ENCODE data around the gene SH3PXD2B.

SH3PXD2B gene

GRCh38 chr5:172452398-172453205 is 1.7 kb downstream of the SH3PXD2B start:
- FAIRE-seq: no peak

- FAIRE-seq: no peak
Observed at GRCh38 chr5:172451771-172452197, 2.5 kb downstream of the SH3PXD2B start.

GRCh38 chr5:172450861-172451695 is 3.2 kb downstream of the SH3PXD2B start:
- no peak for FAIRE-seq

- no peak for FAIRE-seq
Observed at GRCh38 chr5:172450453-172450852, 3.9 kb downstream of the SH3PXD2B start.

GRCh38 chr5:172448999-172449398 is 5.3 kb downstream of the SH3PXD2B start:
- FAIRE-seq: no peak

- FAIRE-seq: no peak
Observed at GRCh38 chr5:172447646-172448365, 6.5 kb downstream of the SH3PXD2B start.

GRCh38 chr5:172446336-172447051 is 7.8 kb downstream of the SH3PXD2B start:
- no peak for FAIRE-seq

- FAIRE-seq: no peak
Observed at GRCh38 chr5:172445866-172446265, 8.5 kb downstream of the SH3PXD2B start.

GRCh38 chr5:172444626-172445365 is 9.5 kb downstream of the SH3PXD2B start:
- FAIRE-seq: no peak

GRCh38 chr5:172444110-172444510 is 10.2 kb downstream of the SH3PXD2B start:
- no peak for FAIRE-seq

GRCh38 chr5:172443441-172444109 is 10.8 kb downstream of the SH3PXD2B start:
- FAIRE-seq: no peak

GRCh38 chr5:172442592-172442991 is 11.7 kb downstream of the SH3PXD2B start:
- no peak for FAIRE-seq

GRCh38 chr5:172441262-172441751 is 13.0 kb downstream of the SH3PXD2B start:
- FAIRE-seq: no peak

GRCh38 chr5:172440486-172440885 is 13.8 kb downstream of the SH3PXD2B start:
- no peak for FAIRE-seq

GRCh38 chr5:172439785-172440477 is 14.4 kb downstream of the SH3PXD2B start:
- FAIRE-seq: no peak

- no peak for FAIRE-seq
Observed at GRCh38 chr5:172438319-172438668, 16.0 kb downstream of the SH3PXD2B start.

GRCh38 chr5:172437445-172438318 is 16.6 kb downstream of the SH3PXD2B start:
- FAIRE-seq: no peak

GRCh38 chr5:172436879-172437369 is 17.4 kb downstream of the SH3PXD2B start:
- no peak for FAIRE-seq

Measured in endometrium (tissue), 2 donors.